Smooth muscle cell (in vitro differentiated cells): ENCODE measurements around the gene LLGL1. TPM values are rescaled to one million over a fixed set of nuclear protein-coding genes. Genes with fewer than 3 reads are reported as not detected.
A peak's percentile ranks its signal among the peaks of the same experiment; 100 is the strongest.

Source experiments
- DNase-seq: peaks from one replicate; lab custom pipeline; 2025; ENCODE audit not compliant: unreplicated experiment; lab: John Stamatoyannopoulos, UW
- H2AFZ ChIP-seq: fragments of 200-600 bp; sonication (generic); 2 replicates; pipeline ENCODE4 v1.6.0; 2016; ENCODE audit warnings: antibody characterized with exemption, low read depth, mild to moderate bottlenecking
- H3F3A ChIP-seq: fragments of 200-600 bp; sonication (generic); 2 replicates; pipeline ENCODE4 v1.6.0; 2017; ENCODE audit warnings: antibody characterized with exemption, low read depth
- H3K27ac ChIP-seq: fragments of 200-600 bp; sonication (generic); 2 replicates; pipeline ENCODE4 v1.5.1; 2016; ENCODE audit warnings: low read depth, mild to moderate bottlenecking
- H3K27me3 ChIP-seq: fragments of 200-600 bp; sonication (generic); 2 replicates; pipeline ENCODE4 v1.6.1; 2016; ENCODE audit warnings: low read depth, mild to moderate bottlenecking
- H3K36me3 ChIP-seq: fragments of 200-600 bp; sonication (generic); 2 replicates; pipeline ENCODE4 v1.5.1; 2016; ENCODE audit warnings: low read depth
- H3K4me1 ChIP-seq: fragments of 200-600 bp; sonication (generic); 2 replicates; pipeline ENCODE4 v1.5.1; 2016; ENCODE audit warnings: low read depth
- H3K4me2 ChIP-seq: fragments of 200-600 bp; sonication (generic); 2 replicates; pipeline ENCODE4 v1.6.0; 2016; ENCODE audit warnings: mild to moderate bottlenecking
- H3K4me3 ChIP-seq: fragments of 200-600 bp; sonication (generic); 2 replicates; pipeline ENCODE4 v1.5.1; 2016; ENCODE audit warnings: mild to moderate bottlenecking
- H3K79me2 ChIP-seq: fragments of 200-600 bp; sonication (generic); 2 replicates; pipeline ENCODE4 v1.6.0; 2016; ENCODE audit warnings: low read depth, mild to moderate bottlenecking
- H3K9ac ChIP-seq: fragments of 200-600 bp; sonication (generic); 2 replicates; pipeline ENCODE4 v1.6.0; 2016; ENCODE audit warnings: low read depth
- H3K9me3 ChIP-seq: fragments of 200-600 bp; sonication (generic); replicated peaks from 2 replicates; pipeline ENCODE4 v1.5.1; 2016; ENCODE audit warnings: low read depth
- H4K20me1 ChIP-seq: fragments of 200-600 bp; sonication (generic); 2 replicates; pipeline ENCODE4 v1.6.0; 2016; ENCODE audit warnings: low read depth
- WGBS: methylation state at CpG from one replicate; pipeline ENCODE4 v1.1.7; 2016; ENCODE audit warnings: low lambda C conversion rate; 5-methylcytosine and 5-hydroxymethylcytosine counted together
- polyA plus RNA-seq: library from polyadenylated mRNA; unstranded; fragments of >200 nt; fragmentation: Nextera tagmentation; extraction: Ambion mirVana; gene quantifications from 2 replicates; pipeline ENCODE4 v1.2.1, GENCODE V29; 2016
- total RNA-seq: library from RNA; depleted of rRNA; stranded (reverse); fragments of >200 nt; gene quantifications from 2 replicates; pipeline ENCODE4 v1.2.3, GENCODE V29; 2014
- TF ChIP-seq, protein P1 (sequence below): fragments of 200-600 bp; sonication (generic); IDR thresholded peaks from 2 replicates; pipeline ENCODE4 v1.5.1; 2017; ENCODE audit warnings: borderline replicate concordance, mild to moderate bottlenecking, antibody characterized with exemption; ENCODE audit not compliant: insufficient read depth, poor library complexity, severe bottlenecking

Gene LLGL1
- total and polyA plus RNA-seq, 2 experiments from 2014 or later, result 8.5 to 37.7 TPM

DNA sequence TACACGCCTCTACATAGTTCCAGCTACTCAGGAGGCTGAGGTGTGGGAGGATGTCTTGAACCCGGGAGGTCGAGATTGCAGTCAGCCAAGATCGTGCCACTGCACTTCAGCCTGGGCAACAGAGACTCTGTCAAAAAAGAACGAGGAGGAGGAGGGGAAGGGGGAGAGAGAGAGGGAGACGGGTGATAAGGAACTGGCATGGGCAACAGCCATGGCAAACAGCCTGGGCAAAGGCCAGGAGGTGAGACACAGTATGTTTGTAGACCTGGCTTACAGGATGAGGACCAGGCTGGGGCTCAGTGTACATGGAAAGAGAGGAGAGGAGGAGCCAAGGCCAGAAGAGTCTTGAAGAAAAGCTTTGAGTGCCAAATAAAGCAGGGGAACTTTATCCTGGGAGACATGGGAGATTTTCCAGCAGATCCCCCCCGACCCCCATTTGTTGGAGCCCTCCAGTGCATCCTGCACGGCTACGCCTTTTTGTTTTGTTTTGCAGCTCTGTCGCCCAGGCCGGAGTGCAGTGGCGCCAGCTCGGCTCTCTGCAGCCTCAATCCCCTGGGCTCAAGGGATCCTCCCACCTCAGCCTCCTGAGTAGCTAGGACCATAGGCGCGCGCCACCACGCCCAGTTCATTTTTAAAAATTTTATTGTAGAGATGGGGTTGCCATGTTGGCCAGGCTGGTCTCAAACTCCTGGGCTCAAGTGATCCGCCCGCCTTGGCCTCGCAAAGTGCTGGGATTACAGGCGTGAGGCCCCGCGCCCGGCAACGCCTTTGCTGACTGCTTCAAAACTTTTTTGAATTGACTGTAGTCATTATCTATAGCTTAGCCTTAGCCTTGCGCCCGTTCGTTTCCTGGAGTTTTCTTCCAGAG is 43.1 kb upstream of the LLGL1 start:
- 39% methylated on average over 28 of the region's 28 CpGs for WGBS
- peak overlapping the region; percentile 99 for H3K9ac ChIP-seq
- no peaks in the 10 kb centered on the region for H3K27me3 ChIP-seq
- TF ChIP-seq, protein P1, sequence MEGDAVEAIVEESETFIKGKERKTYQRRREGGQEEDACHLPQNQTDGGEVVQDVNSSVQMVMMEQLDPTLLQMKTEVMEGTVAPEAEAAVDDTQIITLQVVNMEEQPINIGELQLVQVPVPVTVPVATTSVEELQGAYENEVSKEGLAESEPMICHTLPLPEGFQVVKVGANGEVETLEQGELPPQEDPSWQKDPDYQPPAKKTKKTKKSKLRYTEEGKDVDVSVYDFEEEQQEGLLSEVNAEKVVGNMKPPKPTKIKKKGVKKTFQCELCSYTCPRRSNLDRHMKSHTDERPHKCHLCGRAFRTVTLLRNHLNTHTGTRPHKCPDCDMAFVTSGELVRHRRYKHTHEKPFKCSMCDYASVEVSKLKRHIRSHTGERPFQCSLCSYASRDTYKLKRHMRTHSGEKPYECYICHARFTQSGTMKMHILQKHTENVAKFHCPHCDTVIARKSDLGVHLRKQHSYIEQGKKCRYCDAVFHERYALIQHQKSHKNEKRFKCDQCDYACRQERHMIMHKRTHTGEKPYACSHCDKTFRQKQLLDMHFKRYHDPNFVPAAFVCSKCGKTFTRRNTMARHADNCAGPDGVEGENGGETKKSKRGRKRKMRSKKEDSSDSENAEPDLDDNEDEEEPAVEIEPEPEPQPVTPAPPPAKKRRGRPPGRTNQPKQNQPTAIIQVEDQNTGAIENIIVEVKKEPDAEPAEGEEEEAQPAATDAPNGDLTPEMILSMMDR, result no peak
- peaks cover 36% of the 10 kb centered on the region for H3K79me2 ChIP-seq
- H3K27ac ChIP-seq, result peak overlapping the region; percentile 97
- no peaks in the 10 kb centered on the region for H3K9me3 ChIP-seq
- H3K4me1 ChIP-seq, result peaks cover 45% of the 10 kb centered on the region
- peak overlapping the region; percentile 79 for H3K4me3 ChIP-seq
- H3K4me2 ChIP-seq, result peak overlapping the region; percentile 82
- H3F3A ChIP-seq, result peaks cover 25% of the 10 kb centered on the region
- H2AFZ ChIP-seq, result peak overlapping the region; percentile 79
- no peaks in the 10 kb centered on the region for H3K36me3 ChIP-seq
- H4K20me1 ChIP-seq, result peaks cover 33% of the 10 kb centered on the region
- DNase-seq, result no peak

DNA sequence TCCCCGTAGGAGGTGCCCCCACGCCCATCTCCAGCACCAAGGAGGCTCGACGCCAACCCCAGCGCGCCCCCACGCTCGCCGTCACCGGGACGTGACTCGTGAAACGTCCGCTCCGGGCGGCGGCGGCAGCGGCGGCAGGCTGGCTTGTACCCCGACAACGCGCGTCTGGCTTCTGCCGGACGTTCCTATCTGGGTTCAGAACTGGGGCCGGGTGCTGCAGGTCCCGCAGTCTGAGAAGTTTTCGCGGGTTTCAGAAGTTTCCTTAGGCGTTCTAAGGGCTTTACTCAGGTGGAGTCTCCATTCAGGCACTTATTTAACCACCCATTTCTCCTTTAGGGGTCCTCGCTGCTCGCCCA is 42.5 kb upstream of the LLGL1 start:
- WGBS, result under 1% methylated on average over 33 of the region's 33 CpGs
- DNase-seq, result peak; percentile 90

DNA sequence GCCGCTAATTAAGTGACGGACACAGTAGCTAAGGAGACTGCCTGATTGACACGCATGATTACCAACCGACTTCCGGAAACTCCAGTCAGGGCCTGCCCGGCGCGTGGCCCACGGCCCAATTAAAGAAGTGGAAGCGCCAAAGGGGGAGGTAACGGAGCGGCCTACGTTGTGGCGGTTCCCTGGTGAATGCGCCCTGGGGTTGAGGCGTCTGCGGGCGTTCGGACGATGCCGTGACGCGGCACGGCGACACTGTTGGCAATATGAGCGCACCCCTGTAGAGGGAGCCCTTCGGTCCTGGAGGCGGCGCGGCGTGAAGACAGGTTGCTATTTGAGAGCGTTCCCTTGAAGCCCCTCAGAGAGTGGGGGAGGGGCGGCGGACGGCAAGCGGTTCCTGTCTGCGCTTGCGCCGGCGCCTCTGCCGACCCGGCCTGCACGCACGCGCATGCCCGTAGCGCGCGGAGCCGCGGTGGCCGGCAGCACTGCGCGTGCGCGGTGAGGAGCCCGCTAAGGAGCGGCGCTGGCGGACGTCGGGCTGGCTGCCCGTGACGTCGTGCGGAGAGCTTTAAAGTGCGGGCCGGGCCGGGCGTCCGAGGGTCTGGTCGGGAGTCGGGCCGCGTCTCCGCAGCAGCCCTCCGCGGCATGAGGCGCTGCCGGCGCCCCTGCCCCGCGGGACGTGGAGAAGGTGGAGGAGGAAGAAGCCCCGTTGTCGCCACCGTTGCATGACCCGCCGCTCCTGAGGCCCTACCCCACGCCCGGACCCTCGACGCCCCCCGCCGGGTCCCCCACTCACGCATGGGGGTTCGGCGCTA is 41.9 kb upstream of the LLGL1 start, which contains the start of gene ALKBH5:
Gene ALKBH5, plus strand, starts transcription at position 495 of the 809 bp plus-strand sequence. CDS start 416 bp downstream, outside the sequence.
- peak within 1 kb of the TSS; percentile 99 for H3K9ac ChIP-seq
- under 1% methylated on average over 82 of the region's 98 CpGs for WGBS
- peaks cover 53% of the 10 kb centered on the region for H3K4me1 ChIP-seq
- H3K36me3 ChIP-seq, result no peaks in the 10 kb centered on the region
- peak within 1 kb of the TSS; percentile 79 for H2AFZ ChIP-seq
- H3K4me2 ChIP-seq, result peak within 1 kb of the TSS; percentile 92
- peaks cover 32% of the 10 kb centered on the region for H3F3A ChIP-seq
- TF ChIP-seq, protein P1, result peak; percentile 36
- peak within 1 kb of the TSS; percentile 97 for H3K27ac ChIP-seq
- H3K4me3 ChIP-seq, result peak within 1 kb of the TSS; percentile 79
- no peaks in the 10 kb centered on the region for H3K9me3 ChIP-seq
- peak; percentile 99 for DNase-seq
- peaks cover 44% of the 10 kb centered on the region for H4K20me1 ChIP-seq
- peaks cover 48% of the 10 kb centered on the region for H3K79me2 ChIP-seq
- no peaks in the 10 kb centered on the region for H3K27me3 ChIP-seq

More for the DNA sequence above, 42.5 kb upstream of the LLGL1 start:
- peak overlapping the region; percentile 79 for H2AFZ ChIP-seq
- H3K4me3 ChIP-seq, result peak overlapping the region; percentile 79
- H3K36me3 ChIP-seq, result no peaks in the 10 kb centered on the region
- peaks cover 43% of the 10 kb centered on the region for H3K79me2 ChIP-seq
- no peaks in the 10 kb centered on the region for H3K9me3 ChIP-seq
- no peaks in the 10 kb centered on the region for H3K27me3 ChIP-seq
- peak overlapping the region; percentile 82 for H3K4me2 ChIP-seq
- H3K27ac ChIP-seq, result peak overlapping the region; percentile 97
- peaks cover 39% of the 10 kb centered on the region for H4K20me1 ChIP-seq
- peak overlapping the region; percentile 99 for H3K9ac ChIP-seq
- H3K4me1 ChIP-seq, result peaks cover 51% of the 10 kb centered on the region
- TF ChIP-seq, protein P1, result no peak
- peaks cover 31% of the 10 kb centered on the region for H3F3A ChIP-seq
